Femur (tissue), 1 donor: ENCODE measurements around the gene YAF2.
"Not testable (repeated sequence)": the region's sequence is repeated elsewhere in the genome, so short reads cannot be mapped to it uniquely, and the experiment has no call there.

Experiments used
- DNase-seq: peaks from one replicate; pipeline ENCODE4 v3.0.0-alpha.2; 2017

The YAF2 gene

DNA sequence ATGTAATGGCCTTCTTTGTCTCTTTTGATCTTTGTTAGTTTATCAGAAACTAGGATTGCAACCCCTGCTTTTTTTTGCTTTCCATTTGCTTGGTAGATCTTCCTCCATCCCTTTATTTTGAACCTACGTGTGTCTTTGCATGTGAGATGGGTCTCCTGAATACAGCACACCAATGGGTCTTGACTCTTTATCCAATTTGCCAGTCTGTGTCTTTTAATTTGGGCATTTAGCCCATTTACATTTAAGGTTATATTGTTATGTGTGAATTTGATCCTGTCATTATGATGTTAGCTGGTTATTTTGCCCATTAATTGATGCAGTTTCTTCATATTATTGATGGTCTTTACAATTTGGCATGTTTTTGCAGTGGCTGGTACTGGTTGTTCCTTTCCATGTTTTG lies 14.6 kb upstream of the YAF2 start:
- DNase-seq = not testable (repeated sequence)

DNA sequence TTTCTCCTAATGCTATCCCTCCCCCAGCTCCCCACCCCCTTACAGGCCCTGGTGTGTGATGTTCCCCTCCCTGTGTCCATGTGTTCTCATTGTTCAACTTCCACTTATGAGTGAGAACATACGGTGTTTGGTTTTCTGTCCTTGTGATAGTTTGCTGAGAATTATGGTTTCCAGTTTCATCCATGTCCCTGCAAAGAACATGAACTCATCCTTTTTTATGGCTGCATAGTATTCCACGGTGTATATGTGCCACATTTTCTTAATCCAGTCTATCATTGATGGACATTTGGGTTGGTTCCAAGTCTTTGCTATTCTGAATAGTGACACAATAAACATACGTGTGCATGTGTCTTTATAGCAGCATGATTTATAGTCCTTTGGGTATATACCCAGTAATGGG lies 11.0 kb upstream of the YAF2 start:
- DNase-seq = not testable (repeated sequence)

DNA sequence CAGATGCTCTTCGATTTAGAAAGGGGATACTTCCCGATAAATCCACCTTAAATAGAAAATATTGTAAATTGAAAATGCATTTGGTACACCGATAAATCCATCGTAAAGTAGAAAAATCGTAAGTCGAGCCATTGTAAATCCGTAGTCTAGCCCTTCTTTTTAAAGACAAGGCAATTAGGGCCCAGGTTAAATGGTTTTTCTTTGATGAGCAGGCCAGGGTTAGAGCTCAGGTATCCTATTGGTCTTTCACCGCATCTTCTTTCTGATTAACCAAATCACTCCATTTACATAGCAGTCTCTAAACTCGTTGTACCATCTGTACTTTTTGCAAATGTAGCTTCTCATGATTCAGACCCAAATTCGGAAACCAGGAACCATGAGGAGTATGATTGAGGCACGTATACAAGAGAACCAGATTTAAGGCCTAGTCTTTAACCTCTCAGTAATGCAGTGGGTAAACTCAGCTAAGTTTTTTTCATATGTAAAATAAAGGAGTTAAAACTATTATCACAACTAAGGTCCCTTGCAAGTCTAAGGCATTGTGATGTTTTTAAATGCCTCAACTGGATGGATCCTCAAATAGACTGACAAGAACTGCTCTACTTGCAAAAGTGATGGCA lies 2.2 kb upstream of the YAF2 start:
- no peak for DNase-seq

DNA sequence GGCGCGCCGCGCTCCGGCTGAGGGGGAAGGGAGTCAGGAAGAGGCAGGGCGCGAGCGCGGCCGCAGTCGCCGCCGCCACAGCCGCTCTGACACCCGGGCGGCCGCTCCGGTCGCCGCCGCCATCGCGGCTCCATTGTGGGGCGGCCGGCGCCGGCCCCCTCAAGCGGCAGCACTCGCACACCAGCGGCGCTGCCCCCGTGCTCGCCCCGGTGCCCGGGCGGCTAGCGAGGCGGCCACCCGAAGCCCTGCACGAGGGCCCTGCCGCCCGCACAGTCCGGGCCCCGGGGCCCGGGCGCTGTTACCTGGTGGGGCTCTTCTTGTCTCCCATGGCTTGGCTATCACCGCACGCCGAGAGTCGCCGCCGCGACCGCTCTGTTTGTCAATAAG lies 202 bp downstream of the YAF2 start:
- DNase-seq = no peak

DNA sequence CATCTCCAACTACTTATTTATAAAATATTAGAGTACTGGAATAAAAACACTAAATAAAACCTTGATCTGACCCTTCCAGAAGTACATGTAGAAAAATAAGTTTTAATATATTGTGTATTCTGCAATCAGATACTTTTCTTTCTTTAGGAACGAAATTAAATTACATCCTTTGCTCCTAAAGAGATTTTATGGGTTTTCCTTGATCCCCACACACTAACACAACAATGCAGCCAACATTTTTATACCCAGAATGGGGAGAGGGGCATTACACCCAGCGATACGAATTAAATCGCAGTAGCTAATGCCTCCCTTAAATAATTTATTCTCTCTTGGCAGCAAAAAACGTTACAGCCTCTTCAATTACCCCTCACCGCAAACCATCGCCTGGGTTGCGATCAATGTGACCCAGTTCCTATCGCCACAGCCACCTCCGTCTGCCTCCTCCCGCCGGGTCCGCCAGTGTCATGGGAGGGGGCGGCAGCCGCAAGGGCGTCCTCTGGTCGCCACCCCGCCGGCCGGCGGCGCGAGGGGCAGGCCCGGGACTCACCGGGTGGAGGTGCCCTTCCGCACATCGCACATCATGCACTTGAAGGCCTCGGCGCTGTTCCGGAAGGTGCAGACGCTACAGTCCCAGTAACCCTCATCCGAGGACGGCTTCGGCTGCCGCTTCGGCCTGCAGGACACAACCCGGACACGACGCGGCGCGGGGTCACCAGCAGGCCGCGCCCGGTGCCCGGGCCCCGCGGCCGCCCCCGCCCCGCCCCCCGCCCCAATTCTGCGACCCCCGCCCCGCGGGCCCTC lies 796 bp downstream of the YAF2 start:
- DNase-seq = peak; percentile 86

DNA sequence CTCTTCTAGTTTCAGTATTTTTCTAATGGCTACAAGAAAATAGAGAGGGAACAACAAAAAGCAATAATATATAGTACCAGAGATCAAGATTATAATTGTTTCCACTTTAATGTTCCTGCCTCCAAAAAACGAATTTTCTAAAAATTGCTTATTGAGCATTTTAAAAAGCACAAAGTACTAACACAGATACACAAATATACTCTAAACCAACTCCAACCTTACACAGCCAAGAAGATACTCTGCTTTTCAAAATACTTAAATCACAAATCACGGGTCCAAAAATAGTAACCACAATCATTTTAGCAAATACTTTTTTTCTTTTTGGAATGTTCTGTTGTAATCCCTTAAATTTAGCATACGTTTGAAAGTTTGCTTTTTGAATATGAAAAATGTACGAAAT lies 2.0 kb downstream of the YAF2 start:
- no peak for DNase-seq

DNA sequence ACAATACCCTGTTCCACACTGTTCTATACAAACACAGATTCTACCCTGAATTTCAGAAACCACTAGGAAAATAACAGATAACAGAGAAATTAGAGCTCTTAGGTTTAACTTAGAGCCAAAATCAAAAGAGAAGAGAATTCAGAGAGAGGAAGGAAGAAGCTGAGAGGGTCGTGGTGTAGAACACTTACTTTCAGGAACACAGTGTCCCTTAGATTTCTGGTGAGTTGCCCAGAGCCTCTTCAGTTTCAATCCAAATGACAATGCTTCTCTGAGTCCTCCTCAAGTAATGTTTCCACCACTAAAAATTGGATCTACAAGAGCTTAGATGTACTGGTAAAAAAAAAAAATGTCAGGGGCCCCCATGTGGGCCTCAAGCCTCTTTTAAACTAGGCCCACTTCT lies 2.6 kb downstream of the YAF2 start:
- no peak for DNase-seq

DNA sequence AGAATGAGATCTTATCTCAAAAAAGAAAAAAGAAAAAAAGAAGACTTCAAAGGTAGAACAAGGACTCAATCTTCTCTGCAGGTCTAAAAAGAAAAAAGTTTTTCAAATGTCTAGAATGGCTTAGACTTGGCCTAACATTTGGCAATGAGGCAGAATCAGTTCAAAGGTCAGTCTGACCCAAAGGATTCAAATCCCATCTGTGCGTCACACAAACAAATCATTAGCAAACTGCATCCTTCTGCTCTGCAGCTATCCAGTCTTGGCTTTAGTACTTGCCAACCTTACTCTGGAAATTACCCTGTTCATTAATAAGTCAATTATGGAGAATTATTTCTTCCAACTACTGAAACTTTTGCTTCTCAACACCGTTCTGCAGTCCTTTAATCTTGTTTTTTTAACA lies 3.1 kb downstream of the YAF2 start:
- DNase-seq = no peak

DNA sequence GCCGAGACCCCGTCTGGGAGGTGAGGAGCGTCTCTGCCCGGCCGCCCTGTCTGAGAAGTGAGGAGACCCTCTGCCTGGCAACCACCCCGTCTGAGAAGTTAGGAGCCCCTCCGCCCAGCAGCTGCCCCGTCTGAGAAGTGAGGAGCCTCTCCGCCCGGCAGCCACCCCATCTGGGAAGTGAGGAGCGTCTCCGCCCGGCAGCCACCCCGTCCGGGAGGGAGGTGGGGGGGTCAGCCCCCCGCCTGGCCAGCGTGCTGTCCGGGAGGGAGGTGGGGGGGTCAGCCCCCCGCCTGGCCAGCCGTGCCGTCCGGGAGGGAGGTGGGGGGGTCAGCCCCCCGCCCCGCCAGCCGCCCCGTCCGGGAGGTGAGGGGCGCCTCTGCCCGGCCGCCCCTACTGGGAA lies 10.5 kb downstream of the YAF2 start:
- DNase-seq = not testable (repeated sequence)

DNA sequence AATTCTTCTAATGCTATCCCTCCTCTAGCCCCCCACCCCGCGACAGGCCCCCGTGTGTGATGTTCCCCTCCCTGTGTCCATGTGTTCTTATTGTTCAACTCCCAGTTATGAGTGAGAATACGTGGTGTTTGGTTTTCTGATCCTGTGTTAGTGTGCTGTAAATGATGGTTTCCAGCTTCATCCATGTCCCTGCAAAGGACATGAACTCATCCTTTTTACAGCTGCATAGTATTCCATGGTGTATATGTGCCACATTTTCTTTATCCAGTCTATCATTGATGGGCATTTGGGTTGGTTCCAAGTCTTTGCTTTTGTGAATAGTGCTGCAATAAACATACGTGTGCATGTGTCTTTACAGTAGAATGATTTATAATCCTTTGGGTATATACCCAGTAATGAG lies 13.5 kb downstream of the YAF2 start:
- DNase-seq = not testable (repeated sequence)

DNA sequence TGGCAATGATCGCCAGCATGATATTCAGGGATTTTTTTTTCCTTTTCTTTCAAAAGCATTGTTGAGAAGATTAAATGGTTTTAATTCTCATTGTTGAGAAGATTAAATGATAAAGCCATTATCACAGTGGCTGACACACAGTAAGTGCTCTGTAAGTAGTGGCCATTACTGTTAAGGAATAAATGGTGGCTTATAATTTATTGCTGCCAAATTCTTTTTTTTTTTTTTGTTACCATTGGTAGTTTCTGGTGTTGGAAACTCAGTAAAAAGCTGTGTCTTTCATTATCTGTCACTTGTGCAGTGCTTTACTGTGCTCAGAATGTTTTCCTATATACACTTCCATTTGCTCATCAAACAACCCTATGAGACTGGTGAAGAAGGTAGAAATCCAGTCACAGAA lies 15.3 kb downstream of the YAF2 start:
- DNase-seq = no peak

DNA sequence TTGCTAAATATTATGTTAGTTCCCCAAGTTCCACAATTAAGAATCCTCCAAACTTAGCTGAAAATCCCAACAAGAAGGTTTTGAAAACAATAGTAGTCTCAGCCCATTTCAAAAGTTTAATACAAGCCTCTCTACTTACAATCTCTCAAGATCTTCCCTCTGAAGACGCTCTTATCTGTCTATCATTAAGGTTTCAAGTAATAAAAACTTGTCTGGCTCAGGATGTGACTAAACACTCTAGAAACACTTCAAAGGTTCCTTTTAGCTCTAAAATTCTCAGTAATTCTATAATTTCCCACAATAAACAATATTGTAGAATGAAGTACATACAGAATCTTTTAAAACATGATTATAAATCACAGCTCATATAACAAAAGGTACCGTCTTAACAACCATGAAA lies 16.3 kb downstream of the YAF2 start:
- no peak for DNase-seq

DNA sequence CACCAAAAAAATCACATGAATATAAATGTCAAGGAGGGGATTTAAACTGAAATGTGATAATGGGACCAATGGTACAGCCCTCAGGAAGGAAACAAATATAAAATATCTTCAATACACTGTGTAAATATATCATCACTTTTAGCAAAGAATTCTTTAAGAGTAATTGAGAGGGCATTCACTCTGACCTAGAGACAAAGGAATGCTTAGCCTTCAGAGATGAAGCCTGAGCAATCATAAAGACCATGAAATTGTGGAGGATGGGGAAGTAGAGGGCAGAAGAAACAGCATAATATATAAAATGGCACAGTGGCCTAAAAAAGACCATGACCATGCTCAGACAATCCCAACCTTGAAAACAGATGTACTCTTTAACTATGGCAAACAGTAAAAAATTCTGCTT lies 20.4 kb downstream of the YAF2 start:
- DNase-seq = no peak

DNA sequence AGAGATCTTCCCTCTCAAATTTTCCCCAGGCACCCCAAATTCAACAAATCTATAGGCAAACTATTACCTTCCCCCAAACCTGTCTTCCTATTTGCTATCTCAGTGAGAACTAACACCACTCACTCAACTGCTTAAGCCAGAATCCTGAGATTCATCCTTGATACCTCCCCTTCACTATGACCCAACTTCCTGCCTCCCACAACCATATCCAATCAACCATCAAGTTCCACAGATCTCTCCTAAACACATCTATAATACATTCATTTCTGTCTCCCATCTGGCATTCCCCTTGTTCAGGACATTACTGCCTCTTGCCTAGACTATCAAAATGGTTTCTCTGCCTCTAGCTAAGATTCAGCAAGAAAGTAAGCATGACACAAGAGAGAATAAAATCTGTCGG lies 21.3 kb downstream of the YAF2 start:
- DNase-seq = no peak

DNA sequence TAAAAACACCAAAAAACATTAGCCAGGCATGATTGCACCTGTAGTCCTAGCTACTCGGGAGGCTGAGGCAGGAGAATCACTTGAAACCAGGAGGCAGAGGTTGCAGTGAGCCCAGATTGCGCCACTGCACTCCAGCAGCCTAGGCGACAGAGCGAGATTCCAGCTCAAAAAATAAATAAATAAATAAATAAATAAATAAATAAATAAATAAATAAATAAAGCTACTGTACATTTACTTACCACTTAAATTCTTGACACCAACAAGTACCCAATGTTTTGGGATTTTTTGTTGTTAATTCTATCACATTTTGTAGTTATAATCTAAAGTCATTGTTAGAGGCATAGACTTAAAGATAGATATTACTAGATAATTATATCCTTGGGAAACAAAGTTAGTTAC lies 22.3 kb downstream of the YAF2 start:
- not testable (repeated sequence) for DNase-seq

DNA sequence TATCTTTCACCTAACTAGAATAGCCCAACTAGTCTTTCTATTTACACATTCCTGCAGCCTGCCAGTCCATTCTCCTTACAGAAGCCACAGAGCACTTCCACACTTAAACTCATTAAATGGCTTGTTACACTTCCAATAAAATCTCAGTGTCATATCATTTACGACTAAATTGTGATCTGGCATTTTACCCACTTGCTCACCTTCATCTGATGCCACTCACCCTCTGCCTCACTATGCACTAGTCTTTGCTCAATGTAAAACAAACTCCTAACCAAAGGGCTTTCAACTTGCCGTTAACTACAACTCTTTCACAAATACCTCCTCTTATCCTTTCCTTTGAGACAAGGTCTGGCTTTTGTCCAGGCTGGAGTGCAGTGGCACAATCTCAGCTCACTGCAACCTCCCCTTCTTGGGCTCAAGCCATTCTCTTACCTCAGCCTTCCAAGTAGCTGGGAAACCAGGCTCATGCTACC lies 24.1 kb downstream of the YAF2 start:
- DNase-seq = no peak

DNA sequence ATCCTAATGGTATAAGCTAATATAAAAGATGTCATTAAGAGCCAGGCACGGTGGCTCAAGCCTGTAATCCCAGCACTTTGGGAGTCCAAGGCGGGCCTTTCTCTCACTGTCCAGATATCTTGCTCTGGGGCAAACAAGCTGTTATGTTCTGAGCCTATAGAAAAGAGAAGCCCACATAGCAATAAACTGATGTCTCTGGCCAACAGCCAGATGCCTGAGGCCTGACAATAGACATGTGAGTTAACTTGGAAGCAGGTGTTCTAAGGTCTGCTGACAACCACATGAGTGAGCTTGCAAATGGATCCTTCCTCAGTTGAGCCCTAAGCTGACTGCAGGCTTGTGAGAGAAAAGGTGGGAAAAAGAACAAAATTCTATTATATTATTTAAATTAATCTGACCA lies 25.0 kb downstream of the YAF2 start:
- DNase-seq = peak; percentile 21

DNA sequence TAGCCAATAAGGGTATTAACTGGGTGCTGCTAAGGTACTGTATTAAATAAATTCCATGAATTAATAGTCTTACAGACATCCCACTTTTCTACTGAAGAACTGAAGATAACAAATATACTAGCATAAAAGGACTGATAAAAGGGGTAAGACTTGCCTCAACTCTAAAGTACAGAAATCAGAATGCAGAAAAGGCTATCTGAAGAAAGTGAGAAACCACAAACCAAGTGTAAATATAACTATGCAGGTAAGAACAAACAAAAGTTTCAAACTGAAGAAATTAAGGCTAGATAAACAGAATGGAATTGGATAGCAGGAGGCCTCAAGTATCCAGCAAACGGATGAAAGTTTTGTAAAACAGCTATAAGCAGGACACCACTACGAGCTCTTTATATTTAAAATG lies 29.5 kb downstream of the YAF2 start:
- DNase-seq = no peak

DNA sequence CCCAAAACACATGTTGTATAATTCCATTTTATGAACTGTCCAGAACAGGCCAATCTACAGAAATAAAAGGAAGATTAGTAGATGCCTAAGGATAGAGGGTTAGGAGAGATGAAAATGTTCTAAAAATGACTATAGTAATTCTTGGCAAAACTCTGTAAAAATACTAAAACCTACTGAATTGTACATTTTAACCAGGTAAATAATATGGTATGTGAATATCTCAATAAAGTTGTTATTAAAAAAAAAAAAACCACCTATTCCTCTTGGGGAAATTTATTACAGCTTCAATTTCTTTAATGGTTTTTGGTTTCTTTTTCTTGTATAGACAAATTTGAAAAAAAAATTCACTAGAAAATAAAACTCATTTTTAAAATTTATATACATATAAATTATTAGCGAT lies 33.2 kb downstream of the YAF2 start:
- DNase-seq = no peak

DNA sequence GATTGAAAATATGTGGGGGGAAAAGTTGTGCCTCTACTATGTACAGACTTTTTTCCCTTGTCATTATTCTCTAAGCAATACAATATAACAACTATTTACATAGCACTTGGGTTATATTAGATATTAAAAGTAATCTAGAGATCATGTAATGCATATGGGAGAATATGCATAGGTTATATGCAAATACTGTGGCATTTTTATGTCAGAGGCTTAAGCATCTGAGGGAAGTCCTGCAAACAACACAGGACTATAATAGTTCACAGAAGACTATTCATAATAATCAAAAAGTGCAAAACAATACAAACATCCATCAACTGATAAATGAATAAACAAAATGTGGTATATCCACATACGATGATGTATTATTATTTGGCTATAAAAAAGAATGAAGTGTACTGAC lies 33.7 kb downstream of the YAF2 start:
- DNase-seq = no peak

DNA sequence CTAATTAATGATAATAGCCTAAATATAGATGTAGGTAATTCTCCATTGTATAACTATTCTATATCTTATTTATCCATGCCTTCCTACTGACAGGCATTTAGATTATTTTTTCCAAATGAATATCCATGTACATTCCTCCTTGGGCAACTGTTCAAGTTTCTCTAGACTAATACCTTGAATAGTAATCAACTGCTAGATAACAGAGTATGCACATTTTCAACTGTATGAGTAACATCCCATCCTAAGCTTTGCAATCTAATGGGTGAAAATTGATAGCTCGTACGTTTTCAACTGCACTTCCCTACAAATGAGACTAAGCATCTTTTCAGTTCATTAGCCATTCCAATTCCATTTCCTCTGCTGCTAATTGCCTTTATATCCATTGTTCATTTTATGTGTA lies 37.0 kb downstream of the YAF2 start:
- DNase-seq = no peak

DNA sequence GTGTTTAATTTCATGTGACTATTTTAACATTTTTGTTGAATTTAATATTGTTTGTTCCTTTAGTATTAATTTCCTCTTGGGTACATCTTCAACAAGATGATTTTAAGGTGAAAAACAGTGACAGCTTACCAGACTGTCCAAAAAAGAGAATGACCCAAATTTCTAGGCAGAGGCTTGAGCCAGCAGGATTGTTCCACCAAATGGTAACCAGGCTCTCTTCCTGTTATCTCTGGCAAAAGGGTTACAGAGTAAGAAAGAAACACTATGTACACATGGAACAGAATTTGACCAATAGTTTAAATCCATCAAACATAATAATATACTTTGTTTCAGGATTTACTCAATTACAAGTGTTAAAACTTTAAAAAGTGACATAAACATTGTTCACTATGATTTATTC lies 39.0 kb downstream of the YAF2 start:
- no peak for DNase-seq

DNA sequence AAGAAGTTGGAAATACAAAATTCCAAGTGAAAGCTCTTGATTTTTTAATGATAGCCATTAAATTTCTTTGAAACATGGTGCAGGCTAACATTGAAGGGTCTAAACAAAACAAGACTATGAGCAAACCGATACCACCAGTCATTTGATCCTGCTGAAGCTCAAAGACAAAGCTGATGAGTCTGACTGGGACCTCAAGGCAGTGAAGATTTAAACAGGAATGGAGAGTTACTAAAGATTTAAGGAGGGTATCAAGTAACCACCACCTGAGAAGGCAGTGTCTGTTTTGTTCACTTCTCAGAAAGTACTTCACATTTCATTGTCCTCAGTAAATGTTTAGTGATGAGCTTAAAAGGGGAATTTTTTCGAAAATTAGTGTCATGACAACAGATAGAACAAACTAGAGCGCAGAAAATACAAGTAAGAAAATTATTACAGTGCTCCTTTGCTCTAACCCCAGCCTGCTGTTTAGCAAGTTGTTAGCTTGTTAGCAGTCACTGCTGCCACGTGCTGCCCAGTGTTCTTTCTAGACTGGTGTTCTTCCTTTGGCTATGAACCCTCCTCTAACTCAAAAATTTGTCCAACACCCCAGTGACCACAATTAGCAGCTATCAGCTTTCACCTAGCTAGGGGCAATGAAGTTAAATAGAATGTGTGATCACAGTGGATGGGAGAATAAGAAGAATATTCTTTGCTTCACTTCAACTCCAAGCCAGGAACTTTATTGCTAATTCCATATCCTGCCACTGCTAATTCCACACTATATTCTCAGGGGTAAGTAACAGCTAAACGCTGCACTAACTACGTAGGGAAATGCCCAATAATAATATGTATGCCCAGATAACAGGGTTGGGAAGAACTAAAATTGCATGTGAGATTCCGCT lies 41.1 kb downstream of the YAF2 start:
- no peak for DNase-seq

DNA sequence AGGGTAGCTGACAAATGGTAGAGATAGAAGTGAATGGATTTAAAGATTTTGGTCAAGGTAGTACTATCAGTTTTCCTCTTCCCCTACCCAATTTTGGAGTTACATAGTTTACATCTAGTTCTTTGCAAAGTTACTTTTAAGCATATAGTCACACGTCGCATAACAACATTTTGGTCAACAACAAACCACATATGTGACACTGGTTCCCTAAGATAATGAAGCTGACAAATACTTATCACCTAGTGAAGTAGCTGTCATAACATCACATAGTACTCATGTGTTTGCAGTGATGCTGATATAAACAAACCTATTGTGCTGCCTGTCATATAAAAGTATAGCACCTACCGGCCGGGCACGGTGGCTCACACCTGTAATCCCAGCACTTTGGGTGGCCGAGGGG lies 45.4 kb downstream of the YAF2 start:
- no peak for DNase-seq
